COLO829 (cell line): ENCODE measurements around the gene FAM170B.

ENCODE experiments used
- DNase-seq: peaks from one replicate; pipeline ENCODE4 v3.0.0; 2012; ENCODE audit warnings: low spot score

The FAM170B gene

DNA sequence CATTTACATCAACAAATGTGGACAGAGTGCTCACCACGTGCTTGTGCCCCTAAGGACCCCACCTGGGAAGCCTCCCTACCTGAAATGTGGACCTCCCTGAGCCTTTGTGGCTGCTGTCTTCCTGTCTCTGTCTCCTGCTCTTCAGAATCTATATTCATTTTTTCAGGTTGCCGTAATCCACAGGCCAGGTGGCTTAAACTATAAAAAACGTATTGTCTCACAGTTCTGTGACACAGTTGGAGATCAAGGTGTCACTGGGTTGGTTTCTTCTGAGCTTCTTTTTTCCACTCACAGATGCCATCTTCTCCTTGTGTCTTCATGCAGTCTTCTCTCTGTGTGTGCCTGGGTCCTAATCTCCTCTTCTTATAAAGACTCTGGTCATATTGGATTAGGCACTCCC, 12.9 kb downstream of the FAM170B start:
- DNase-seq, result no peak

DNA sequence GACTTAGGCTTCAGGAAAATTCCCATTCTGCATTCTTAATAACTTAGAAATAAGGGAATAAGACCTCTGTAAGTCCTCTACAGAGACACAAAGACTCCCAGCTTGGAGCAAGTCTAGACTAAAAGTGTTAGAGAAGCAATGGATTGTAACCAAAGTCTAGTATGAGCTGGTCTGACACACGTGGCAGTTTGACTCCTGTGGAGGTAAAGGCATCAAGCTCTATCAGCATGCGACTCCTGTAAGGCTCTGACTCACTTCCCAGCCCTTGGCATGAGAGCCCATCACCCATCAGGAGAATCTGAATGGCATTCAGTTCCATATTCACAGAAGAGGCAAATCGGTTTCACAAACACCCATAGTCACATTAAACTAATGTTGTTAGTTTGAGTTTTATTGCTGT, 14.1 kb downstream of the FAM170B start:
- DNase-seq, result no peak

DNA sequence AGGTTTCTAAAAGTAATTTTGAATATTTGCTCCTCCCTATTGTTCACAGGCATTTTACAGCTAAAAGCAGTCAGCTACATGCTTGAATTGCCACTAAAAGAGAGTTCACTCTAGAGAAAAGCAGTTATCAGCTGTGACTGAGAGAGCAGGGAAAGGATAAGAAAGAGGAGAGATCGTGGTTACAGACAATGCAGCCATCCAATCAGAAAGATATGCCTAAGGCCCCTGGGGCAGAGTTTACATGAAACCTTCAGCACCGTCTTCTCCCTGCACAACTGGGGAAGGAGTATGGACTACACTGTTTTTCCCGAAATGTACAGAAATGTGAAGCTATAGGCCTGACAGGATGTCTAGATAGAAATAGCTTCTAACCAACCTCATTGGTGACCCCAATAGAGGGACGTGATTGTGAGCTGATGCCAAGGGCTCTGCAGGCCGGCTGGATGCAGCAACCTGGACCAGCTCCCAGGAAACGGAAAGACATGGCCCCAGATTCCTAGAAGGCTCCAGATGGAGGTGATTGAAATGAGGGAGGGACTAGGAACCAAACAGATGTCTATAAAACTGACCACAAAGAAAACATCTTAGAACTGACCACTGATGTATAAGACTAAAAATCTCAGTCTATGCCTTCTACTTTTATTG, 15.3 kb downstream of the FAM170B start:
- DNase-seq, result no peak

DNA sequence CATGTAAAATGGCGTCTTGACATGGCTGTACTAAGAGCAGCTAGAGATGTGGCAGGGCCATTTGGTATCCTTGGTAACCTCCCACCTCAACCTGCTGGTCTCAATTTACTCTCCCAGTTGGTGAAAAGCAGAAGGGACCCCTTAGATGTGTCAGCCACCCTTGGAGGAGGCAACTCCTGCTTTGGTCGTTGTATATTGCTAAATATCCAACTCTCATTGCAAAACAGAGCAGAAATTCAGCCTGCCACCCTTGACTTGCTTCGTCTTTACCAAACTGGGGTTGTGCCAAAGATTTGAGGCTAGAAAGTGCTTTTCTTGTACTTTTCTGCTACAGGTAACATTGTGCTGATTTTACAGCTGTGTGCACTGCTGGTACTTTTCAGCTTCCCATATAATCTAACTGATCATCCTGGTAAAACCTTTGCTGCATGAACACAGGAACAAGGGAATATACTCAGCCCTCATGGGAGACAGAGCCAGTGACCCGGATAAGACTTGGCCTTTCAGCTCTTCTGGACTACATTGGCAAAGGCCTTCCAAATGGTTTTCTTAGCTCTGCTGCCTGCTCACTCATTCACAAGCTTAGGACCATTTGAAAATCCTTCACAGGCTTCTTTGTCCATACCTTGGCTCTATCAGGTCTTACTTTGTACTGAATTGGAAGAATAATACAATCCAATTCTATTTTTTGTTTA, 16.3 kb downstream of the FAM170B start:
- DNase-seq, result no peak

DNA sequence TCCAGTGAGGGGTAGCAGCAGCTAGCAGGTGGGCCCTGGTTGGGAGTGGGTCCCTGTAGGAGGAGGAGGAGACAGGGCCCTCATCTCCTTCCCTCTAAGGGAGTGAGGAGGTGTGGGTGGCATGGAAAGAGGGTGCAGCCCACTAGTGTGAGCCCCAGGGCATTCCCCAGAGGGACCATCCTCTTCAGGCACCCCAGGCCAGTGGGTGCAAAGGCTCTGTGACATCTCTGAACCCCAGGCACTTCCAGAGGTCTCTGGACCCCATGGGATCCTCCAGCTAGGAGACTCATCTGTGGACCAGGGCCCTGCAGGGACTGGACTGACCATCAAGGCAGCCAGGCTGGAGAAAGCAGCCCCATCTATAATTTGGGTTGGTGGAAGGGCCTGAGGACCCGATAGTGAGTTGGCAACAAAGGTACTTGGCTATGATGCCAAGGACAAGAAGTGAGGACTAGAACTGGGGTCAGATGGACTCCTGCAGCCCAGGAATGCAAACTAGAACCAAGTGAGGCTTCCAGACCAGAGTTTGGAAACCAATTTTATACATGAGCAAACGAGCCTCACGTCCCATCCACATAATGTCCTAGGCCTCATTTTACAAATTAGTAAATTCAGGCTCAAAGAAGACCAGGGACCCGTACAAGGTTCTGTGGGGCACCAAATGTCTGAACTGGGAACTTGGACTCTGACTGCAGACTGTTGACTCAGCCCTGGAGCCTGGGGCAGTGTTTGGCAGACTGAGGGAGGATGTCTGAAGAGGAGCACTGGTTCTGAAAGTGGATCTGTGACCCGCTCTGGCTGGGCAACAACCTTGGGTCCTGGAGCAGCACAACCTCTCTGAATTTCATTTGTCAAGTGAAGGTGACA, 17.1 kb downstream of the FAM170B start:
- no peak for DNase-seq

DNA sequence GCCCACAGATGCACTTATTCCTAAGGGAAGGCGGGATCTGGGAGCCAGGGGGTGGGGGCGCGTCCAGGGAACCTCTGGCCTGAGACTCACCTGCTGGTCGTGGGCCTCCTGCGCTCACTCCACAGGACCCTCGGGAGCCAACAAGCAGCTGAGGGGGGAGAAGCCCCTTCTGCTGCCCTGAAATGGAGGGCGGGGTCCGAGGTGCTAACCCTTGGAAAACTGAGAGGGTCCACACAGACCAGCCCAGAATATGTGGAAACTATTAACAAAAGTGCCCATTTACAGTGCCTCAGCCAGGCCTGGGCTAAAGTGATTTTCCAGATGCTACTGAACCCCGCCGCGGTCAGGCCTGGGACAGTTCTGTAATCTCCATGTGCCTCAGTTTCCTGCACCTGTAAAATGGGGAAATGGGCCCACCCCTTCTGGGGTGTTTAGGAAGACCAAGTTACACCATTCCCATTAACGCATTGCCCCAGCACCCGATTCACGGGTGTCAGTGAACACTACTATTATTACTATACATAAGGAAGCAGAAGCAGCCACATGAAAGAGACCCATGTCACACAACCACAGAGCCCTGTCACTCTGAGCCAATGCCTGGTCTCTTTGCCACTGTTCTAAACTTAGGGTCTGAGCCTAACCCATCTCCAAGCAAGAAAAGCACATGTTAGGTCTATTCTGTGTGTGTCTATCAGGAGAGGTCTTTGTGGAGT, 17.9 kb downstream of the FAM170B start:
- no peak for DNase-seq

DNA sequence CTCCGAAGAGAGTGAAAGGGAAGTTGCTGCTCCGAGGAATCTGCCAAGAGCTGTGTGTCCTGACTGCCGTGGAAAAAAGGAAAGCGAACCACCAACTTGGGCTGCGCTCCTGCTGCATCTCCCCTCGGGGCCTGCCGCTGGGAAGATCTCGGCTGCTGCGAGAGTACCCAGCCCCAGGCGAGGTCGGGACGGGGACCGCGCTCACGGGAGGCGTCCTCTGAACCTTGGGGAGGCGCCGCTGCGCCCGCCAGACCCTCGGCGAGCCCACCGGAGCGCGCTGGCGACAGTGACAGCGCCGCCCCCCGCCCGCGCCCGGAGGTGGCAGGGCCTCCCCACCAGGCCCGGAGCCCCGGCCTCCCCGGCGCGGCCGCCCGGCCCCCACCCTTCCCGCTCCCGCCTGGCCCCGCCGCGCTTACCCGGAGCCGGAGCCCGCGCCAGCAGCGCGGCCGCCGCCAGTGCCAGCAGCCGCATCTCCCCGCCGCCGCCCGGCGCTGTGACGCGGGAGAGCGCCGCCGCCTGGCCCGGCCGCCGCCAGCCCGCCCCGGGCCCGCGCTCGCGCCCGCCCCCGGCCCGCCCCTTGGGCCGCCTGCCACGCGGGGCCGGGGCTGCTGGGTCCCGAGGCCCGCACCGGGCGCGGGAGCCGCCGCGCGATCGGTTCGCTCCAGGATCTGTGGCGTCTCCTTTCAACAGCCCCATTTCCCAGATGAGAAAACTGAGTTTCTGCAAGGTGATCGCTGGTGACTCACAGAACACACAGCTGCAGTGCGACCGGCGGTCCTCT, 18.6 kb downstream of the FAM170B start, which contains the start of gene VSTM4:
TSS of gene VSTM4 (minus strand) at position 508 of the 781 bp plus-strand sequence. CDS start at position 471, 37 bp downstream.
- DNase-seq, result no peak

DNA sequence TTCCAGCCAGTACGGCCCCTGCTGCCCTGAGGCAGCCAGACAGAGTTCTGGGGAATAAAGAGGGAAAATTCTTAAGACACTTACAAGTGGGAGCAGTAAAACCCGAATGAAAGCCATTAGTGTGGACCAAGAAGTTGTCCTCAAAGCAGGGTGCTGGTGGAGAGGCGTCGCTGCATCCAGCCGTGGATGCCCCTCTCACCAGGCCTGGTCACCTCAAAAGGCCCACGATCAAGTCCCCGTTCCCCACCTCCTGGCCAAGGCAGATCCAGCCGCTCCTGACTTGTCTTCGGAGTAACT, 19.2 kb downstream of the FAM170B start:
- no peak for DNase-seq

DNA sequence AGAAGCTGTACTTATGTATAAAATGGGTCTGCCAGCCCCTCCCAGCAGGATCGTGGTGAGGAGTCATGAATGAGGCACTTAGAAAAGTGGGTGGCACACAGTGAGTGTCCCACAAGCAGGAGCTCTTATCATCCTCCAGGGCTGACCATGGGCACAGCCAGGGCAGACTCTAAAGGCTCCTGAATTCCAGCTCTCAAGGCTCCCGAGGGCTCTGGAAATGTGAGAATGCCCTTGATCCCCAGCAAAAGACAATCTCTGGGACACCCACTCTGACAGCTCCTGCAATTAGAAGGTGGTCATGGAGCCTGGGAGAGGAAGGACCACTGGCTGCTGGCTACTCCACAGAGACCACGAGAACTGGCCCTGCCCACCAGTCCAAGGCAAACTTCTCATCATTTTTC, 20.1 kb downstream of the FAM170B start:
- DNase-seq, result no peak

DNA sequence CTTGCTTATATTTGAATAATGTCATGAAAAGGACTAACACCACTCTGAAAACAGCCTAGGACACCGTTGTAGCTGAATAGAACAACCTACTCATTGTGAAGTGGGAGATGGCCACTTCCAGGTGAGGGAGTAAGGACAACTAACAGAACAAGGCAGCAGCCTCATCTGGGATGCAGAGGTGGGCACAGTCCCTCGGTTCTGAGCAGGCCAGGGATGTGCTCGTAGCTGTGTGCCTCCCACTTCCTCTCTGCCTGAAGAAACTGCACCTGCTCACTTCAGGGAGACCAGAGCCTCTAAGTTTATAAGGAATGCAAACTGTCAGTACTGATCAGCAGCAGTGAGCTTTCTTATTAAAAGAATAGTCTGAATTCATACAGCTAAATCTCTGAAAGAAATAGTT, 21.0 kb downstream of the FAM170B start:
- no peak for DNase-seq

DNA sequence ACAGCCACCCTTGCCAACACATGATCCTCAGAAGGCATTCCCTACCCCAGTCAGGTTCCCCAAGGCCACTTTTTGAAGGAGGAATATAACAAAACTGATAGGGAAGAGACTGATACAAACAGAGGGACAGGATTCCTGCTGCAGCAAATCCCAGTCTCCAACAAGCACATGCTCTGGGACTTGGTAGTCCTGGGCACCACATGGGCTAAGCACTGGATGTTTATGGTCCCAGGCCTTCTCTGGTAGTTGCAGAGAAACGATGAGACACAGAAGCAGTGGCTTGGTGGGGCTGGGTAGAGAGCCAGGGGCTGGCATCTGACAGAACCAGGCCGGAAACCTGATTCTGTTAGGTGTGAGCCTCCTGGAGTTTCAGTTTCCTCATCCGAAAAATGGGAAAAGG, 21.7 kb downstream of the FAM170B start:
- DNase-seq, result no peak

DNA sequence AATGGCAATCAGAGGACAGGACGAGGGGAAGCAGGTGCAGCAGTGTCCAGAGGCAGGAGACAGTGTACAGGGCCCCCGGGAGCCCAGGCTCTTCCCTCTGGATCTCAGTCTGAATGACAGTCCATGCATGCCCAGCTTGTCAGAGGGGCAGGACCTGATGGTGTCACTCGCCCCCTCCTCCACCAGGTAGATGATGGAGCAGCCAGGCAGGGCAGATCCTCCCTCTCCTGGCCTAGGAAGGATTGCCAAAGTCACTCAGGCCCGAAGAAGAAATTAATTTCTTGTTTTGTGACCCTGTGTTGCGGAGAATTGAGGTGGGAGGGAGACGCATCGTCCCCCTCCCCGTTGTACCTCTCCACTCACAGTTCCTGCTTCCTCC, 22.5 kb downstream of the FAM170B start:
- DNase-seq, result no peak

DNA sequence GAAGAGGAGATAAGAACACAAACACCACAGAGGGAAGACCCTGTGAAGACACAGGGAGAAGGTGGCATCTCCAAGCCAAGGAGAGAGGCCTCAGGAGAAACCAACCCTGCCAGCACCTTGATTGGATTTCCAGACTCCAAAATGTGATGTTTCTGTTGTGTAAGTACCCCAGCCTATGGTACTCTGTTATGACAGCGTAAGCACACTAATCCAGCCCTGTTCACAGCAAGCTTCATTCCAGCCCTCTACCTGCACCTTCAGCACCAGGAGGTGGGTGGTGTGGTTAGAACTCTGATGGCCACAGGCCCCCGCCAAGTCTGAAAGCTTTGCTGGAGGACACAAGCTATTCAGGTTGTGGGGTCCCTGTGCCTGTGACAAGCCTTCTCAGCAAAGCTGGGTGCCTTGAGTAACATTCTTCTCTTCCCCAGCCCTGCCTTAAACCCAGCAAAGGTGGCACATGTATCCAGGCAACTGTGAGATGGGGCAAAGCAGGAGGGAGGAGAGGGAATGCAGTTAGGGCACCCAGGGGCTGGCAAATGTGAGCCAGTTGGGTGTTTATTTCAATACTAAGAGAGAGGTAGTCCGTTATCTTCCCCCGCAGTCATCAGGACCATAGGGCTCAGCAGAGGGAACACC, 23.0 kb downstream of the FAM170B start:
- no peak for DNase-seq

DNA sequence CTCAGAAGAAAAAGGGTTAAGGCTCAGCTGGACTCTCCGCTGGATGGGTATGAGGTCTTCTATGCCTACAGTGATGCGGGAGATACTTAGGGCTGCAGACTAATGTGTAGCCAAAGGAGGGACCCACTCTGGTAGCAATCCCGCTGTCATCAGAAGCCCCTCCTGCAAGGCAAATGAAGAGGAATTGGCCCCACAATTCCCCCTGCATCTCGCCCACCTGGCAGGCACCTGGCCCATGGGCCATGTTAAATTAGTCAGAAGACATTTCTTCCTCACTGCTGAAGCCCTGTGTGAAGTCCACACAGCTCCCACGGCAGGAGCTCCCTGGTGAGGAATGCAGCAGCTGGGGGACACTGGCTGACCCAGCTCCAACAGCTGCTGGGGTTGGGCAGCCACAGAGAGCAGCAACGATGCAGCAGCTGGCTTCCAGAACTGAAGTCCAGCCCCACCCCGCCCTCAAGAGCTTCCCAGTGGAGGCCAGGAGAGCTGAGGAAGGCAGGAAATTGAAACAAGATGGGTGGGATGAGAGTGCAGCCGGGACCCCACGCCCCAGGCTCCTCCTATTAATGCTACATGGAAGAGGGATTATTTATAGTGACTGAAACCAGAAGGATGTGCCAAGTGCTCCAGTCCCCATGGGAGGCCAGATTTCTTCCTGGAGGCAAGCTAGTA, 24.0 kb downstream of the FAM170B start:
- DNase-seq, result no peak

DNA sequence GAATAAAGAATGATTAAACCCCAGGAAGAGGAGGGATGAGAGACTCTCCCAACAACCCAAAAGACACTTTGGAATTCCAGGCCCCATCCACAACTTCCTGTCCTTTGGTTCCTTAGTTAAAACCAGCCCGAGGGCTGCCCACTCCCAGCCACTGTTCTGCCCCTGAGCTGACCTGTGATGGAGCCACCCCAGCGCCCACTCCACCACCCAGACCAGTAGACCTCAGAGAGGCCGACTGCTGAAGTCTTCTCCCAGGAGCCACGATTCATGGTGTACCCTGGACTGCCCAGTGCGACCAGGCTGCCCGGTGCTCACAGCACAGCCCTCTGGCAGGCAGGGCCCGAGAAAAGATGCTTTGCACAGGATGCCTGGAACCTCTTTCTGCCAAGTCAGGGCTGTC, 25.2 kb downstream of the FAM170B start:
- DNase-seq, result no peak

DNA sequence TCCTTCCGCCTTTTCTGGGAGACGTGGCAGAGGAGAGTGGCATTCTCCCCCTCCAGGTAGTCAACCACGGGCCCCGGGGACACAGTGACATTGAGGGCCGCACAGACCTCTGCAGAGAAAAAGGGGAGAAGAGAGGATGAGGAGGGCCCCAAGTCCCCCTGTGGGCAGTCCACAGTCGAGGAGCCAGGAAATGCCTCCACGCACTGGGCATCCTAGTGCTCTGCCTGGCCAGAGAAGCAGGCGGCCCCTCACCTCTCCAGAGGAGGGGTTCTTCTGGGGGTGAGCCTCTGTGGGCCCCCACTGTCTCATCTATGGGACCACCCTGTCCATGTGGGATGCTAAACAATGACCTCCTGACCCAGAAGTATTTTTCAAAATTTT, 25.9 kb downstream of the FAM170B start:
- DNase-seq, result no peak

DNA sequence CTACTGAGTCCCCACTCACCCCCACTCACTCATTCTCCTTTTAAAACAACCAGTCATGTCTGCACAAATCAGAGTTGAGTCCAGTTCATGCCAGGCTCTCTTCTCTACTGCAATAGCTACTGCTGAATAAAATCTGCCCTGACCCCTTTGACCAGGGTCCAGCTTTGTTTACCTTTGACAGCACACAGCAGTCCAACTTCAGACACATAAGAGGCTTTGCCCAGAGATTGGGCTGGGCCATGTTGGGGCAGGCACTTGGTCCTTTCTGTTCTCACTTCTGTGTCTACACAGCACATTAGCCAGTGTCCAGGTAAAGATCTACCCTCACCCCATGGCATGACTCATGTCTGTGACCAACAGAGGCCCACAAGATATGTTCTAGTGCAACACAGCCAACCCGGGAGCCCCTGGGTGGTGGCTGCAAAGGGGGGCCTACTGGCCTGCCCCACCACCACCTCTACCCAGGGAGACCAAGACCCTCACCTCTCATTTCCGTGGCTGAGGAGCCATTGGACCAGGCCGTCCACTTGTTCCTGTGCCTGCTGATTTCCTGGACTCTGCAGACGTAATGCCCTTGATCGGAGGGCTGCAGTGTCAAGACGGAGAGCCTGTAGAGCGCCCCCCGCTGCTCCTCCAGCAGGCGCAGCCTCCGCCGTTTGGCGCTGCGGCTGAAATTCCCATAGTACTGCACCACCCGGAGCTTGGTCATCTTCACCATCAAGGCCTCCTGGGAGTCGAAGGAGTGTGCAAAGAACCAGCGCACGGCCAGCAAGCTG, 26.5 kb downstream of the FAM170B start:
- no peak for DNase-seq

DNA sequence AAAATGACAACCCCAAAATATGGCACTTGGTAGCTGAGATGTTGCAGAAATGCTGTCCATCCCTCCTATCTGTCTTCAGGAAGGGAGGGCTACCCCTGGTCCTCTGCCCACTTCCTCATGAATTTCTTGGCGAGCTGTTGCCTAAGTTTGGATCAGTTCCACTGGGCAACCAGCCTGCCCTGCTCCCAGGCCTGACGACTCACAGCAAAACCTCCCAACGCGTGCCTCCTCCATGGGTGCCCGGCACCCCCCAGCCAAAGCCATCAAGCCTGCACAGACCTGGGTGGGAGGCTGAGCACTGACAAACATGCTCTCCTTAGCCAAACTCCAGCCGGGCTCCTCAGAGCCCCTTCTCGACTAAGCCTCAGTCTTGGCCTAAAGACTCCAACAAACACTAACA, 27.4 kb downstream of the FAM170B start:
- no peak for DNase-seq

DNA sequence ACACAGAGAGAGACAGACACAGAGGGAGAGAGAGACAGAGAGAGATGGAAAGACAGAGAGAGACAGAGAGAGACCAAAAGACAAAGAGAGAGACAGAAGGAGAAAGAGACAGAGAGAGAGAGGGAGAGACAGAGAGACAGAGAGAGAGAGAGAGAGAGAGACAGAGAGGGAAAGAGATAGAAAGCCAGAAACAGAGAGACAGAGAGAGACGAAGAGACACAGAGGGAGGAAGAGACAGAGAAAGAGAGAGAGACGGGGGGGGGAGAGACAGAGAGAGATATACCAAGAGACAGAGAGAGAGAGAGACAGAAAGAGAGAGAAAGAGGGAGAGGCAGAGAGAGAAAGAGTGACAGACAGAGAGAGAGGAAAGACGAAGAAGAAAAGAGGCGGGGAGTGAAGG, 28.7 kb downstream of the FAM170B start:
- no peak for DNase-seq

DNA sequence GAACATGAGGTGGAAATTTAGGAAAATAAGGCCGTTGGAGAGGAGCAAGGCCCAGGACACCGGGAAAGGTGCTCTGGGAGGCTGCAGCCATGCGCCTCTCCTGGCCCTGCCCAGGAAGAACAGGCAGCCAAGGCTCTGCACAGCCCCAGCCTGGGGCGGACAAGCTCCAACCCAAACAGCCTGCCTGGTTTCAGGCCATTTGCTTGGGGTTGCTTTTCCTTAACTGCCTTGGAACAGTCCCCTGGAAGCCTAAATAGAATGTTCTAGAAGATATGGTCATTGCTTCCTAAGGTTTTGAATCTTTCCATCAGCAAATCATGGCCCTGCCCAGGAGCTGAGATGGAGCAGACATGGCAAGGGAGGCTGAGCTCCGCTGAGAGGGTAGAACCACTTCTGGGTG, 29.5 kb downstream of the FAM170B start:
- DNase-seq, result no peak
